Fibroblast of lung (primary cell): ENCODE results near the gene SH3GL2. TPM values are rescaled to one million over a fixed set of nuclear protein-coding genes. Genes with fewer than 3 reads are reported as not detected.
A peak's percentile ranks its signal among the peaks of the same experiment; 100 is the strongest.

Experiments used
- DNase-seq, 2 donors: peaks; one replicate each; pipeline versions ENCODE4 v3.0.0 to v3.0.0-alpha.2; 2010; ENCODE audit warnings: low read depth in 2 of 2
- H2AFZ ChIP-seq: 2 replicates; pipeline ENCODE4 v1.5.1; 2012; ENCODE audit warnings: low read length, control low read depth, inconsistent platforms
- H3K27ac ChIP-seq: 2 replicates; pipeline ENCODE4 v1.5.1; 2011; ENCODE audit warnings: low read length, control low read depth; ENCODE audit not compliant: insufficient read depth
- H3K27me3 ChIP-seq: 2 replicates; pipeline ENCODE4 v1.5.1; 2011; ENCODE audit warnings: mild to moderate bottlenecking, low read length; ENCODE audit not compliant: control insufficient read depth, insufficient read depth
- H3K36me3 ChIP-seq: 2 replicates; pipeline ENCODE4 v1.5.1; 2011; ENCODE audit warnings: low read length; ENCODE audit not compliant: control insufficient read depth, insufficient read depth
- H3K4me1 ChIP-seq: 2 replicates; pipeline ENCODE4 v1.5.1; 2011; ENCODE audit warnings: low read length; ENCODE audit not compliant: control insufficient read depth, insufficient read depth; ENCODE audit errors: extremely low read depth
- H3K4me2 ChIP-seq: 2 replicates; pipeline ENCODE4 v1.5.1; 2011; ENCODE audit warnings: low read length, control low read depth; ENCODE audit not compliant: insufficient read depth; ENCODE audit errors: extremely low read depth
- H3K4me3 ChIP-seq, 4 experiments: fragments of 200-600 bp in 1 of 4; sonication (generic) in 1 of 4; replicated peaks in 1 of 4; 2 replicates each; pipeline ENCODE4 v1.5.1; 2011 to 2016; ENCODE audit warnings: low read length in 4 of 4, low read depth in 3 of 4, mild to moderate bottlenecking in 3 of 4, control low read depth in 2 of 4, inconsistent platforms in 1 of 4, mixed read lengths in 1 of 4; ENCODE audit not compliant: insufficient read depth in 1 of 4; ENCODE audit errors: control extremely low read depth in 1 of 4
- H3K79me2 ChIP-seq: 2 replicates; pipeline ENCODE4 v1.5.1; 2012; ENCODE audit warnings: mild to moderate bottlenecking, low read length, inconsistent platforms; ENCODE audit not compliant: control insufficient read depth, insufficient read depth
- H3K9ac ChIP-seq: 2 replicates; pipeline ENCODE4 v1.5.1; 2011; ENCODE audit warnings: mild to moderate bottlenecking, low read length, control low read depth; ENCODE audit not compliant: insufficient read depth
- H3K9me3 ChIP-seq: 2 replicates; pipeline ENCODE4 v1.5.1; 2012; ENCODE audit warnings: low read depth, low read length; ENCODE audit not compliant: control insufficient read depth, insufficient read depth
- H4K20me1 ChIP-seq: 2 replicates; pipeline ENCODE4 v1.5.1; 2011; ENCODE audit warnings: low read length; ENCODE audit not compliant: control insufficient read depth, insufficient read depth; ENCODE audit errors: extremely low read depth
- CTCF ChIP-seq, 2 donors: IDR thresholded peaks in 1 of 2; conservative IDR thresholded peaks in 1 of 2; 1 replicate in 1 of 2; 2 replicates in 1 of 2; pipeline ENCODE4 v1.5.1; 2011 to 2012; ENCODE audit warnings: low read length in 2 of 2, control low read depth in 1 of 2, inconsistent platforms in 1 of 2, low read depth in 1 of 2, mild to moderate bottlenecking in 1 of 2
- EZH2 ChIP-seq: IDR thresholded peaks from 2 replicates; pipeline ENCODE4 v1.5.1; 2012; ENCODE audit warnings: low read length, control low read depth, mild to moderate bottlenecking; ENCODE audit errors: missing control alignments
- polyA plus RNA-seq, 2 donors: library from polyadenylated mRNA; depleted of rRNA in 1 of 2; stranded (reverse) in 1 of 2; unstranded in 1 of 2; fragments of >200 nt; gene quantifications; 2 replicates each; pipeline ENCODE4 v1.2.1, GENCODE V29; 2011 to 2012; ENCODE audit warnings: missing spikeins in 1 of 2
- total RNA-seq: library from RNA; depleted of rRNA; stranded (reverse); fragments of >200 nt; gene quantifications from 2 replicates; pipeline ENCODE4 v1.2.1, GENCODE V29; 2014

SH3GL2 gene
- total and polyA plus RNA-seq, 2 donors (not counting 1 experiment from before 2014, with no cell fraction given) = 0.17 TPM; not detected in 1

- Histone ChIP-seq H3K27ac (no peak overlapping the region), H3K27me3 (no peaks in the 10 kb centered on the region), H4K20me1 (no peaks in the 10 kb centered on the region), H3K9me3 (no peaks in the 10 kb centered on the region), H2AFZ (no peak overlapping the region), H3K4me3 (no peak overlapping the region), H3K4me2 (no peak overlapping the region), H3K4me1 (no peaks in the 10 kb centered on the region), H3K79me2 (no peaks in the 10 kb centered on the region), H3K36me3 (no peaks in the 10 kb centered on the region), H3K9ac (no peak overlapping the region)
- TF ChIP-seq CTCF (conservative IDR thresholded peaks at IDR 0.05 in 1 of 2, IDR thresholded peaks at IDR 0.05 in 1 of 2; ENCODE audit: low read depth in 1 of 2, low read length in 2 of 2) (no peak), EZH2 (no peak)
- DNase-seq = no peak
These were observed 163.2 kb downstream of the SH3GL2 start for GRCh38 chr9:17742067-17742466.

GRCh38 chr9:17744786-17745185 is 165.9 kb downstream of the SH3GL2 start:
- Histone ChIP-seq H3K4me3 (no peak overlapping the region), H3K4me2 (no peak overlapping the region), H3K9me3 (no peaks in the 10 kb centered on the region), H4K20me1 (no peaks in the 10 kb centered on the region), H3K79me2 (no peaks in the 10 kb centered on the region), H3K27ac (no peak overlapping the region), H3K4me1 (no peaks in the 10 kb centered on the region), H3K9ac (no peak overlapping the region), H3K36me3 (no peaks in the 10 kb centered on the region), H2AFZ (no peak overlapping the region), H3K27me3 (no peaks in the 10 kb centered on the region)
- peak; percentile 15 for DNase-seq
- TF ChIP-seq EZH2 = no peak
- no peak for TF ChIP-seq CTCF (conservative IDR thresholded peaks at IDR 0.05 in 1 of 2, IDR thresholded peaks at IDR 0.05 in 1 of 2; ENCODE audit: low read depth in 1 of 2, low read length in 2 of 2)

GRCh38 chr9:17750269-17750668 is 171.4 kb downstream of the SH3GL2 start:
- H3K36me3 ChIP-seq = no peaks in the 10 kb centered on the region
- H3K4me1 ChIP-seq = no peaks in the 10 kb centered on the region
- no peak overlapping the region for H3K27ac ChIP-seq
- DNase-seq = no peak
- no peaks in the 10 kb centered on the region for H3K9me3 ChIP-seq
- no peaks in the 10 kb centered on the region for H4K20me1 ChIP-seq
- TF ChIP-seq EZH2 (no peak), CTCF (conservative IDR thresholded peaks at IDR 0.05 in 1 of 2, IDR thresholded peaks at IDR 0.05 in 1 of 2; ENCODE audit: low read depth in 1 of 2, low read length in 2 of 2) (no peak)
- no peak overlapping the region for H2AFZ ChIP-seq
- no peak overlapping the region for H3K4me3 ChIP-seq
- no peak overlapping the region for H3K4me2 ChIP-seq
- H3K9ac ChIP-seq = no peak overlapping the region
- H3K79me2 ChIP-seq = no peaks in the 10 kb centered on the region
- no peaks in the 10 kb centered on the region for H3K27me3 ChIP-seq
